Astrocyte of the cerebellum (primary cell): Measurements from ENCODE around the gene IKZF1.

Experiments
- DNase-seq: peaks from one replicate; pipeline ENCODE4 v3.0.0-alpha.2; 2011; ENCODE audit warnings: low read depth
- H3K4me3 ChIP-seq: 2 replicates; pipeline ENCODE4 v1.5.1; 2011; ENCODE audit warnings: mild to moderate bottlenecking, low read depth, low read length, moderate library complexity
- in situ Hi-C: cut with HindIII; loops from 2 replicates; pipeline ENCODE4 v1.10.0; 2017; ENCODE audit warnings: low sequenced_read_pairs
- TF ChIP-seq, protein P1 (sequence below): IDR thresholded peaks from 2 replicates; pipeline ENCODE4 v1.5.1; 2012; ENCODE audit warnings: low read length, low read depth, moderate library complexity, mild to moderate bottlenecking; ENCODE audit errors: missing control alignments

Gene IKZF1

DNA sequence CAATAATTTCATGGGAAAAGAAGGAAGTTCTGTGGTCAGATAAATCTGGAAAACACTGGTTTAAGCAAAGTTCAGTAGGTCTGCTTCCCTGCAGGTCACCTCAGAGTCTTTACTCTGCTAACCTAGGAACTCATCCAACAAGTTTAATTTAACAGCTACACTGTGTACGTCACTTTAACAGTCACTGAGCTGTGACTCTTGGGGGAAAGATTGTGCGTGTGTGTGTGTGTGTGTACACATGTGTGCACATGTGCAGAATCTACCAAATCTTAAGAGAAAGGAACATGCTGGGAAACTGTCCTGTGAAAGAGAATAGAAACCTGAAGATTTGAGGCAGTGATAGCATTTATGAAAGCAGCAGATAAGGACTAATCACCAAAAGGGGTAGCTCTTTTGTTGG is 62.6 kb downstream of the IKZF1 start:
- in situ Hi-C loops: no loop called here
- TF ChIP-seq, protein P1, sequence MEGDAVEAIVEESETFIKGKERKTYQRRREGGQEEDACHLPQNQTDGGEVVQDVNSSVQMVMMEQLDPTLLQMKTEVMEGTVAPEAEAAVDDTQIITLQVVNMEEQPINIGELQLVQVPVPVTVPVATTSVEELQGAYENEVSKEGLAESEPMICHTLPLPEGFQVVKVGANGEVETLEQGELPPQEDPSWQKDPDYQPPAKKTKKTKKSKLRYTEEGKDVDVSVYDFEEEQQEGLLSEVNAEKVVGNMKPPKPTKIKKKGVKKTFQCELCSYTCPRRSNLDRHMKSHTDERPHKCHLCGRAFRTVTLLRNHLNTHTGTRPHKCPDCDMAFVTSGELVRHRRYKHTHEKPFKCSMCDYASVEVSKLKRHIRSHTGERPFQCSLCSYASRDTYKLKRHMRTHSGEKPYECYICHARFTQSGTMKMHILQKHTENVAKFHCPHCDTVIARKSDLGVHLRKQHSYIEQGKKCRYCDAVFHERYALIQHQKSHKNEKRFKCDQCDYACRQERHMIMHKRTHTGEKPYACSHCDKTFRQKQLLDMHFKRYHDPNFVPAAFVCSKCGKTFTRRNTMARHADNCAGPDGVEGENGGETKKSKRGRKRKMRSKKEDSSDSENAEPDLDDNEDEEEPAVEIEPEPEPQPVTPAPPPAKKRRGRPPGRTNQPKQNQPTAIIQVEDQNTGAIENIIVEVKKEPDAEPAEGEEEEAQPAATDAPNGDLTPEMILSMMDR: no peak
- H3K4me3 ChIP-seq: no peak overlapping the region
- DNase-seq: no peak

DNA sequence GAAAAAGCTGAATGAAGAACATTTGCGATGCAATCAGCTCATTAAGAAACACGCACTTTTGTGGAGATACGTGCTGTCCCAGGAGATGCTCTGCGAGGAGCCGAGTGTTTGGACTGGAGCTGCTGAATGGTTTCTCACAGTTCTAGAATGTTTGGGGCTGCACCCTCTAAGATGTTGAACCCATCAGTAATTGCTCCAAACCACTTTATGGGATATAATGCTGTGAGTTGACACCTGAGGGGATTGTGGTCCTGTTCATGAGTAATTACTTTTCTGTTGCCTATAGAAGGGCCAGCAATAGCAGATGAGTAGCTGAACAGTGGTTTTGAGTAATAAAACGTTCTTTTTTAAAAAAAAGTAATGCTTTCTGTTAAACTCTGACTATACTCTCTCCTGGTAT is 63.1 kb downstream of the IKZF1 start:
- DNase-seq: no peak
- in situ Hi-C loops: no loop called here
- H3K4me3 ChIP-seq: no peak overlapping the region
- TF ChIP-seq, protein P1: no peak

DNA sequence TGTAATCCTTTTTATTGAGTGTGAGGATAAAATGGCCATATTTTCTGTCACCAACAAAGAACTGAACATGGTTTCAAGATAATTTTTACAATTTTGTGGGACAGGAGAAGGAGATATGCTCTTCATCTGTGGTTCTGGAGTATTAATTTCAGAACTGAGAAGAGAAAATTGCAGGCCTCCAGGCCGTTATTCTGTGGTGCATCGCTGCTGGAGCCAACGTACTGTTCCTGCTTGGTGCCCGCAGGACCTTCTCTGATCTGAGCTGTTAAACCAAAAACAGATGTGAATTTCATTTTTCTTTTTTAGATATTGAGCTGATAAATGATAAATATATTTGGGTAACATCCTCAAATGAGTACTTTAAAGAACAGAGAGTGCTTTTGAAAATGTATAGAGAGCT is 63.9 kb downstream of the IKZF1 start:
- DNase-seq: no peak
- H3K4me3 ChIP-seq: no peak overlapping the region
- TF ChIP-seq, protein P1: no peak
- in situ Hi-C loops: no loop called here

DNA sequence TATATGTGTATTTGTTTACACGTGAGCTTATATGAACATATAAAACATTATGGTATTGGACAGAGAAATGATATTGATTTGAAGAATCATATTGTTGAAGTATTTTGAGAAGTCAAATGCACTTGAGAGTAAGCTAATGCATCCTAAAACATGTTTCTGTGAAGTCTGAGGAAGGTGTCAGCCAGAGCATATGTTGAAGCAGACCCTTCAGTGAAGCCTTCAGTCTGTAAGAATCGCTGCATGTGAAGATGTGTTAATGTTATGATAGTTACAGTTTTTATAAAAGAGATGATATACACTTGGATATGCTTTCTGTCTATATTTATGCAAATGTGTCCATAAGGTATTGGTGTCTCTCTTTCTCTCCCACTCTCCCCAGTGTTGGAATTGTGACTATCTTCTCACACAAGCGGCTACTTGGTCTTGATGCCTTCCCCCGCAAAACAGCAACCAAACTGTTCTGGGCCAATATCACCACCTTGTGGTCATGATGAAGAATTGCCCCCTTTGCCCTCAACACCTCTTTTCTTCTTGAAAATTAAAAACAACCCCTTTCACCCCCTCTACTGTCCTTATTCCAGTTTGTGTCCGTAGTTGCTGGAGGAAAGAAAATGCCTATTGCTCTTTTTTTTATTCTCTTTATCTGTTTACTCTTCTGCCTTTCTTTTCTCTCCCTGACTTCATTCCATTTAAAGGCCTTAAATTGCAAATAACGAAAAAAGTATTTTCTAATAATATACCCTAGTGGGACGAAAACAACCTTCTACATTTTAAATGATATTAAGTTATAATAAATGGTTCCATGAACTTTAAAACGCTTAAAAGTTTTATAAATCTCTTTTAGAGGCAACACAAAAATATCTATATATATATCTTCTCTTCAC is 64.9 kb downstream of the IKZF1 start:
- no peak for DNase-seq
- TF ChIP-seq, protein P1: peak; percentile 40
- no peak overlapping the region for H3K4me3 ChIP-seq
- in situ Hi-C loops: no loop called here

DNA sequence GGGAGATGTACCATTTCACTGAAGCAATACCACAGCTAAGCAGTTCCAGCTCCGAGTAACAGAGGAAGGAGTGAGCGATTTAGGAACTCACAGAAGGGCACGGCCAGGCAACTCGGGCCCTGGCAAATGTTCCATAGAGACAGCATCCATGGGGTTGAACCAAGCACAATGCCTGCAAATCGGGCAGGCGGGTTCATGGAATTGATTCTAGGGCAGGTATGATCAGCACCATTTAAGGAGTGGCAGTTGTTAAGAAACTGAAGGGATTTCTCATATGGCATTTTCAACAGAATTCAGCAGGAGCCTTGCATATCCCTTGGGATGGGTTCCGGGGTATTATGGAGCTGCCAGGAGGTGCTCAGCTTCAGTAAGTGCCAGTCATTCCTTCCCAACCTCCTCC is 66.4 kb downstream of the IKZF1 start:
- TF ChIP-seq, protein P1: no peak
- H3K4me3 ChIP-seq: no peak overlapping the region
- in situ Hi-C loops: no loop called here
- DNase-seq: no peak

DNA sequence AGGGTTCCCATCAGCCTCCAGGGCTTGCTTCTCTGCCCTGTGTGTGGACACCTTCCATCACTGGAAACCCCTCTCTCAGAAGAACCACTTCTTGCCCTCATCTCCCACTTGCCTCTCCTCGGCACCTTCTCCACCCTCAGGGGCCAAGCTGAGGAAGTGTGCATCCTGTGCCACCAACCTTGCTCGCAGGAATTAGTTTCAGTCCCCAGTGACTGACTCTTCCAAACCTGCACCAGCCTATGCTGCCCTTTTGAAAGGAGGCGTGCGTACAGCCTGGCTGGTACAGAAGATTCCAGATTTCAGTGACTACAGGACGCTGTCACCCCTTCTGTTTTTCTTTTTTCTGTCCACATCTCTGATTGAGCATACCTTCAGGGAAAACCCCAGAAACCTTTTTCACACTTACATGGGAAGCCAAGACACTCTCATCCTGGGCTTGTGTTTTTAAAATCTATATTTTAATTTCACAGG is 67.1 kb downstream of the IKZF1 start:
- no peak overlapping the region for H3K4me3 ChIP-seq
- no peak for DNase-seq
- in situ Hi-C loops: no loop called here
- TF ChIP-seq, protein P1: no peak
